SU-DHL-6 (cell line): ENCODE measurements around the gene SLC22A23.

ENCODE experiments used
- H2AFZ ChIP-seq: fragments of 200-600 bp; sonication (generic); 2 replicates; pipeline ENCODE4 v1.6.1; 2014; ENCODE audit warnings: low read depth, mild to moderate bottlenecking, moderate library complexity, mixed read lengths, antibody characterized with exemption, low read length; ENCODE audit not compliant: severe bottlenecking
- H3F3A ChIP-seq: fragments of 200-600 bp; shearing (Covaris generic); 2 replicates; pipeline ENCODE4 v1.6.0; 2016; ENCODE audit warnings: antibody characterized with exemption, mild to moderate bottlenecking; ENCODE audit not compliant: insufficient read depth
- H3K27ac ChIP-seq: fragments of 200-600 bp; sonication (generic); 2 replicates; pipeline ENCODE4 v1.5.1; 2016; ENCODE audit warnings: low read depth, mild to moderate bottlenecking, low read length, moderate library complexity, mixed read lengths
- H3K27me3 ChIP-seq: fragments of 200-600 bp; sonication (generic), shearing (Covaris generic); 2 replicates; pipeline ENCODE4 v1.6.0; 2014; ENCODE audit warnings: mild to moderate bottlenecking, low read length
- H3K36me3 ChIP-seq: fragments of 200-600 bp; sonication (generic); 2 replicates; pipeline ENCODE4 v1.6.1; 2014; ENCODE audit warnings: mild to moderate bottlenecking, low read length, mixed read lengths
- H3K4me2 ChIP-seq: fragments of 300-600, 200-600 bp; shearing (Covaris generic), sonication (generic); 2 replicates; pipeline ENCODE4 v1.6.0; 2014; ENCODE audit warnings: low read length, low read depth, mild to moderate bottlenecking; ENCODE audit not compliant: poor library complexity, severe bottlenecking
- H3K4me3 ChIP-seq: fragments of 200-600 bp; sonication (generic); 2 replicates; pipeline ENCODE4 v1.5.1; 2014; ENCODE audit warnings: antibody characterized with exemption, low read length, mild to moderate bottlenecking, mixed read lengths; ENCODE audit not compliant: insufficient read depth, poor library complexity, severe bottlenecking
- H3K79me2 ChIP-seq: fragments of 200-600 bp; sonication (generic); 2 replicates; pipeline ENCODE4 v1.6.1; 2014; ENCODE audit warnings: mild to moderate bottlenecking, low read length, moderate library complexity; ENCODE audit not compliant: insufficient read depth
- H3K9ac ChIP-seq: fragments of 200-600 bp; sonication (generic); 2 replicates; pipeline ENCODE4 v1.7.0; 2014; ENCODE audit warnings: mild to moderate bottlenecking, low read length
- H3K9me2 ChIP-seq: fragments of 200-600 bp; sonication (generic); replicated peaks from 2 replicates; pipeline ENCODE4 v1.6.1; 2014; ENCODE audit warnings: low read length; ENCODE audit not compliant: insufficient read depth
- H3K9me3 ChIP-seq: fragments of 200-600 bp; sonication (generic); 2 replicates; pipeline ENCODE4 v1.6.1; 2014; ENCODE audit warnings: low read length, mixed read lengths; ENCODE audit not compliant: insufficient read depth
- H4K20me1 ChIP-seq: fragments of 200-600 bp; sonication (generic); 2 replicates; pipeline ENCODE4 v1.6.1; 2014; ENCODE audit warnings: low read depth, mild to moderate bottlenecking, antibody characterized with exemption, low read length, moderate library complexity, mixed read lengths
- CTCF ChIP-seq: fragments of 200-600 bp; sonication (generic); IDR thresholded peaks from one replicate; pipeline ENCODE4 v1.5.1; 2017; ENCODE audit warnings: antibody characterized with exemption, mild to moderate bottlenecking, low read length, moderate library complexity; ENCODE audit not compliant: insufficient read depth, poor library complexity, severe bottlenecking
- EZH2phosphoT487 ChIP-seq: fragments of 200-600 bp; sonication (generic), shearing (Covaris generic); conservative IDR thresholded peaks from 2 replicates; pipeline ENCODE4 v1.6.1; 2018; ENCODE audit warnings: mild to moderate bottlenecking, antibody characterized with exemption, low read length, moderate library complexity, mixed read lengths

SLC22A23 gene

GRCh38 chr6:3294396-3294795 is 162.5 kb downstream of the SLC22A23 start:
- Histone ChIP-seq H3K4me3 (no peak overlapping the region), H3K9ac (no peak overlapping the region), H3F3A (no peaks in the 10 kb centered on the region), H3K4me2 (no peak overlapping the region), H3K79me2 (no peaks in the 10 kb centered on the region), H3K36me3 (no peaks in the 10 kb centered on the region), H3K27ac (no peak overlapping the region), H3K27me3 (no peaks in the 10 kb centered on the region), H3K9me2 (no peaks in the 10 kb centered on the region), H3K9me3 (no peaks in the 10 kb centered on the region), H2AFZ (no peak overlapping the region), H4K20me1 (no peaks in the 10 kb centered on the region)
- TF ChIP-seq CTCF (no peak), EZH2phosphoT487 (no peak)

- H3K9me3 ChIP-seq: no peaks in the 10 kb centered on the region
- no peak overlapping the region for H3K4me3 ChIP-seq
- H3K79me2 ChIP-seq: no peaks in the 10 kb centered on the region
- no peaks in the 10 kb centered on the region for H4K20me1 ChIP-seq
- no peak overlapping the region for H3K4me2 ChIP-seq
- no peaks in the 10 kb centered on the region for H3K27me3 ChIP-seq
- H3K9me2 ChIP-seq: no peaks in the 10 kb centered on the region
- H2AFZ ChIP-seq: no peak overlapping the region
- H3K9ac ChIP-seq: no peak overlapping the region
- no peaks in the 10 kb centered on the region for H3F3A ChIP-seq
- TF ChIP-seq EZH2phosphoT487 (no peak), CTCF (no peak)
- no peak overlapping the region for H3K27ac ChIP-seq
- H3K36me3 ChIP-seq: no peaks in the 10 kb centered on the region
These were observed 163.3 kb downstream of the SLC22A23 start for GRCh38 chr6:3293271-3294155.

GRCh38 chr6:3292431-3293197 is 164.2 kb downstream of the SLC22A23 start:
- TF ChIP-seq CTCF (no peak), EZH2phosphoT487 (no peak)
- no peak overlapping the region for H3K27ac ChIP-seq
- H3K79me2 ChIP-seq: no peaks in the 10 kb centered on the region
- no peaks in the 10 kb centered on the region for H3K27me3 ChIP-seq
- no peaks in the 10 kb centered on the region for H4K20me1 ChIP-seq
- no peak overlapping the region for H3K9ac ChIP-seq
- no peaks in the 10 kb centered on the region for H3K9me3 ChIP-seq
- H2AFZ ChIP-seq: no peak overlapping the region
- no peaks in the 10 kb centered on the region for H3F3A ChIP-seq
- H3K4me2 ChIP-seq: no peak overlapping the region
- no peaks in the 10 kb centered on the region for H3K9me2 ChIP-seq
- no peaks in the 10 kb centered on the region for H3K36me3 ChIP-seq
- no peak overlapping the region for H3K4me3 ChIP-seq
